ENCODE data around the gene CTIF. TPM values are rescaled to one million over a fixed set of nuclear protein-coding genes. Genes with fewer than 3 reads are reported as not detected.

The CTIF gene
- polyA plus RNA-seq, 1 of the 3 experiments (the other 2 are of a cell fraction) = 47.2 TPM

GRCh38 chr18:48735080-48735676, 196.3 kb downstream of the CTIF start:
- no peak for DNase-seq
- H3K79me2 ChIP-seq (ENCODE audit: insufficient read depth) = peaks cover 28% of the 10 kb centered on the region; the same call in 1 of the 2 replicates
- H3K4me1 ChIP-seq (ENCODE audit: control insufficient read depth in 1 of 2, insufficient read depth in 2 of 2, low read depth in 1 of 2, low read length in 1 of 2) = peaks cover 15 to 28% of the 10 kb centered on the region in 2 experiments; a peak in 3 of 4 replicates
- peaks cover 0 to 2% of the 10 kb centered on the region in 2 experiments for H3K36me3 ChIP-seq (replicated peaks in 1 of 2; ENCODE audit: control insufficient read depth in 1 of 2, insufficient read depth in 2 of 2, low read length in 1 of 2)
- no peak overlapping the region for H2AFZ ChIP-seq (ENCODE audit: low read depth)
- TF ChIP-seq NRF1 (IDR thresholded peaks at IDR 0.05; ENCODE audit: low read depth, low read length) = no peak
- no peak for TF ChIP-seq EZH2phosphoT487 (IDR thresholded peaks at IDR 0.05; ENCODE audit: borderline replicate concordance, low read depth)
- TF ChIP-seq GATA2 (CRISPR knock-in tag; IDR thresholded peaks at IDR 0.05) = no peak
- TF ChIP-seq EP300 (IDR thresholded peaks at IDR 0.05; ENCODE audit: borderline replicate concordance in 1 of 2, low read depth in 1 of 2, low read length in 1 of 2) = no peak
- no peak for TF ChIP-seq SIN3A (IDR thresholded peaks at IDR 0.05; ENCODE audit: borderline replicate concordance, low read depth, low read length)
- no peak for TF ChIP-seq FOXJ3 (CRISPR knock-in tag; IDR thresholded peaks at IDR 0.05)
- no peak for TF ChIP-seq GABPA (IDR thresholded peaks at IDR 0.05; ENCODE audit: low read depth)
- no peak for TF ChIP-seq TCF12 (IDR thresholded peaks at IDR 0.05)
- TF ChIP-seq RFX5 (IDR thresholded peaks at IDR 0.05; ENCODE audit: low read length) = no peak
- no peak for TF ChIP-seq MAX (IDR thresholded peaks at IDR 0.05; ENCODE audit: low read depth)
- TF ChIP-seq TAF1 (IDR thresholded peaks at IDR 0.05; ENCODE audit: borderline replicate concordance, low read depth, low read length) = no peak
- no peak for TF ChIP-seq POLR2AphosphoS5 (IDR thresholded peaks at IDR 0.05; ENCODE audit: low read depth, low read length)
- no peak for TF ChIP-seq USF2 (IDR thresholded peaks at IDR 0.05; ENCODE audit: borderline replicate concordance, low read depth, low read length)
- TF ChIP-seq RCOR1 (IDR thresholded peaks at IDR 0.05; ENCODE audit: low read length) = no peak
- no peak for TF ChIP-seq TEAD4 (IDR thresholded peaks at IDR 0.05; ENCODE audit: borderline replicate concordance, insufficient read depth)
- TF ChIP-seq MXI1 (IDR thresholded peaks at IDR 0.05; ENCODE audit: low read depth, low read length) = no peak
- no peak for TF ChIP-seq PBX3 (IDR thresholded peaks at IDR 0.05)
- no peak for TF ChIP-seq FOXM1 (IDR thresholded peaks at IDR 0.05; ENCODE audit: low read depth)
- no peak for TF ChIP-seq RXRA (IDR thresholded peaks at IDR 0.05; ENCODE audit: borderline replicate concordance, low read depth)
- TF ChIP-seq IRF3 (IDR thresholded peaks at IDR 0.05; ENCODE audit: low read depth, low read length) = no peak
- no peak overlapping the region; the same call in 1 of the 2 replicates for H3K4me2 ChIP-seq
- no peaks in the 10 kb centered on the region for H3K9me3 ChIP-seq
- ChIA-PET POLR2A (no interaction called here), CTCF (no interaction called here)
- H3K9ac ChIP-seq = no peak overlapping the region
- H4K20me1 ChIP-seq (ENCODE audit: insufficient read depth) = peaks cover 27% of the 10 kb centered on the region; the same call in 1 of the 2 replicates
- no peaks in the 10 kb centered on the region for H3K27me3 ChIP-seq (ENCODE audit: insufficient read depth)
- H3K27ac ChIP-seq (ENCODE audit: low read depth in 2 of 2, low read length in 1 of 2) = no peak overlapping the region
- 85% methylated on average over 8 of the region's 8 CpGs for WGBS (ENCODE audit: low lambda C conversion rate)
- no peaks in the 10 kb centered on the region for H3F3A ChIP-seq (replicated peaks; ENCODE audit: insufficient read depth)
- no peaks in the 10 kb centered on the region for H3K9me2 ChIP-seq
- H3K4me3 ChIP-seq (ENCODE audit: low read depth in 2 of 2, low read length in 1 of 2) = no peak overlapping the region

All from SK-N-SH (cell line).